SH-SY5Y (cell line): ENCODE measurements around the gene ITPR1.

Experiments
- GATA2 ChIP-seq: IDR thresholded peaks from 2 replicates; pipeline ENCODE4 v1.6.1; 2011; ENCODE audit warnings: mild to moderate bottlenecking, low read depth, low read length
- GATA3 ChIP-seq: IDR thresholded peaks from 2 replicates; pipeline ENCODE4 v1.6.1; 2011; ENCODE audit warnings: low read depth, mild to moderate bottlenecking, low read length, moderate library complexity

GRCh38 chr3:4573153-4573552, 80.0 kb downstream of the ITPR1 start:
- no peak for TF ChIP-seq GATA3
- TF ChIP-seq GATA2, result no peak
